H1 (cell line): ENCODE data around the gene MCC. TPM values are rescaled to one million over a fixed set of nuclear protein-coding genes. Genes with fewer than 3 reads are reported as not detected.

Source experiments
- CTCF ChIA-PET: fragments of 300-600 bp; sonication (Branson Sonifier 250); formaldehyde crosslinking; loops from one replicate; lab custom pipeline; 2021; ENCODE audit not compliant: partially characterized antibody; lab: Charles Lee
- POLR2A ChIA-PET: fragments of 300-600 bp; sonication (Branson Sonifier 250); formaldehyde crosslinking; loops from one replicate; lab custom pipeline; 2021; ENCODE audit warnings: inconsistent platforms; ENCODE audit not compliant: partially characterized antibody; lab: Charles Lee
- DNase-seq, 2 experiments: peaks; one replicate each; pipeline versions ENCODE4 v3.0.0 to v3.0.0-alpha.2; 2010 to 2022; ENCODE audit warnings: low spot score in 2 of 2, low read depth in 1 of 2, mixed read lengths in 1 of 2
- FAIRE-seq: peaks from 2 replicates; lab custom pipeline; 2011; peaks lifted over from hg19 to GRCh38; lab: Jason Lieb, UNC
- H2AFZ ChIP-seq: 2 replicates; pipeline ENCODE4 v1.8.1; 2012; ENCODE audit warnings: low read length, inconsistent platforms
- H2AK5ac ChIP-seq: 2 replicates; pipeline ENCODE4 v1.6.1; 2013; ENCODE audit warnings: low read depth, low read length
- H2BK120ac ChIP-seq: replicated peaks from 2 replicates; pipeline ENCODE3; 2013; ENCODE audit warnings: low read depth, low read length, inconsistent platforms
- H2BK12ac ChIP-seq: 2 replicates; pipeline ENCODE4 v1.6.1; 2013; ENCODE audit warnings: low read depth, low read length
- H2BK15ac ChIP-seq: 2 replicates; pipeline ENCODE4 v1.6.1; 2013; ENCODE audit warnings: low read length
- H2BK20ac ChIP-seq: 2 replicates; pipeline ENCODE4 v1.6.1; 2013; ENCODE audit warnings: low read length
- H2BK5ac ChIP-seq: 2 replicates; pipeline ENCODE4 v1.6.1; 2013; ENCODE audit warnings: low read depth, low read length
- H3K14ac ChIP-seq: 2 replicates; pipeline ENCODE4 v1.6.1; 2013; ENCODE audit warnings: inconsistent platforms; ENCODE audit not compliant: insufficient read length
- H3K18ac ChIP-seq: 2 replicates; pipeline ENCODE4 v1.6.1; 2013; ENCODE audit warnings: low read length; ENCODE audit errors: extremely low read depth
- H3K23ac ChIP-seq: 2 replicates; pipeline ENCODE4 v1.6.1; 2013; ENCODE audit warnings: inconsistent platforms; ENCODE audit not compliant: insufficient read length
- H3K23me2 ChIP-seq: 2 replicates; pipeline ENCODE4 v1.6.1; 2013; ENCODE audit warnings: low read depth, low read length
- H3K27ac ChIP-seq: 2 replicates; pipeline ENCODE4 v1.6.1; 2011; ENCODE audit warnings: low read depth, low read length, inconsistent platforms
- H3K27me3 ChIP-seq, 4 experiments: replicated peaks in 1 of 4; 1 replicate in 1 of 4; 2 replicates in 3 of 4; pipeline versions ENCODE4 v1.6.1 to v1.8.1; 2011 to 2013; ENCODE audit warnings: low read length in 3 of 4, mild to moderate bottlenecking in 3 of 4, inconsistent platforms in 2 of 4, mixed read lengths in 2 of 4, moderate library complexity in 1 of 4; ENCODE audit not compliant: control insufficient read depth in 3 of 4, insufficient read depth in 3 of 4; ENCODE audit errors: extremely low read depth in 1 of 4
- H3K36me3 ChIP-seq, 4 experiments: 2 replicates each; pipeline versions ENCODE4 v1.6.1 to v1.8.1; 2011 to 2013; ENCODE audit warnings: mild to moderate bottlenecking in 4 of 4, low read length in 3 of 4, moderate library complexity in 2 of 4, control low read depth in 1 of 4, inconsistent platforms in 1 of 4; ENCODE audit not compliant: insufficient read depth in 4 of 4, control insufficient read depth in 2 of 4
- H3K4ac ChIP-seq: replicated peaks from 2 replicates; pipeline ENCODE3; 2013; ENCODE audit warnings: low read length, low read depth, mixed read lengths, inconsistent platforms; ENCODE audit not compliant: insufficient read length
- H3K4me1 ChIP-seq, 4 experiments: replicated peaks in 1 of 4; 1 replicate in 1 of 4; 2 replicates in 3 of 4; pipeline versions ENCODE4 v1.6.1 to v1.8.1; 2011 to 2013; ENCODE audit warnings: low read length in 3 of 4, inconsistent platforms in 2 of 4, mixed read lengths in 1 of 4; ENCODE audit not compliant: insufficient read depth in 4 of 4, control insufficient read depth in 3 of 4
- H3K4me2 ChIP-seq, 2 experiments: 2 replicates each; pipeline versions ENCODE4 v1.6.1 to v1.8.1; 2011 to 2013; ENCODE audit warnings: low read depth in 2 of 2, low read length in 2 of 2, control low read depth in 1 of 2, inconsistent platforms in 1 of 2, mild to moderate bottlenecking in 1 of 2; ENCODE audit not compliant: insufficient read depth in 1 of 2
- H3K4me3 ChIP-seq, 4 experiments: fragments of 200-600, 300-600 bp in 1 of 4; sonication (generic), shearing (Covaris generic), sonication (Bioruptor Twin) in 1 of 4; 2 replicates each; pipeline versions ENCODE4 v1.5.1 to v1.8.1; 2011 to 2016; ENCODE audit warnings: low read length in 4 of 4, low read depth in 3 of 4, control low read depth in 2 of 4, inconsistent platforms in 2 of 4, mild to moderate bottlenecking in 2 of 4, mixed read lengths in 1 of 4, moderate library complexity in 1 of 4; ENCODE audit not compliant: insufficient read depth in 2 of 4; ENCODE audit errors: extremely low read depth in 1 of 4
- H3K56ac ChIP-seq: replicated peaks from 2 replicates; pipeline ENCODE3; 2013; ENCODE audit warnings: low read depth, mild to moderate bottlenecking, mixed read lengths, low read length, inconsistent platforms; ENCODE audit not compliant: insufficient read length
- H3K79me1 ChIP-seq: 2 replicates; pipeline ENCODE4 v1.6.1; 2013; ENCODE audit warnings: low read depth, low read length, control low read depth
- H3K79me2 ChIP-seq, 2 experiments: 2 replicates each; pipeline versions ENCODE4 v1.6.1 to v1.8.1; 2012 to 2013; ENCODE audit warnings: low read length in 2 of 2, mild to moderate bottlenecking in 2 of 2, inconsistent platforms in 1 of 2; ENCODE audit not compliant: insufficient read depth in 2 of 2, control insufficient read depth in 1 of 2
- H3K9ac ChIP-seq, 4 experiments: replicated peaks in 1 of 4; 1 replicate in 1 of 4; 2 replicates in 3 of 4; pipeline versions ENCODE4 v1.6.1 to v1.8.1; 2011 to 2013; ENCODE audit warnings: low read depth in 3 of 4, low read length in 3 of 4, control low read depth in 2 of 4, mild to moderate bottlenecking in 2 of 4, moderate library complexity in 2 of 4, inconsistent platforms in 1 of 4; ENCODE audit errors: extremely low read depth in 1 of 4
- H3K9me3 ChIP-seq, 2 experiments: 2 replicates each; pipeline versions ENCODE4 v1.6.1 to v1.8.1; 2012 to 2013; ENCODE audit warnings: mild to moderate bottlenecking in 2 of 2, moderate library complexity in 2 of 2, control low read depth in 1 of 2, inconsistent platforms in 1 of 2, low read depth in 1 of 2, low read length in 1 of 2, mixed read lengths in 1 of 2; ENCODE audit not compliant: insufficient read depth in 2 of 2
- H4K20me1 ChIP-seq, 2 experiments: replicated peaks in 1 of 2; 2 replicates each; pipeline versions ENCODE3 to v1.8.1; 2011 to 2013; ENCODE audit warnings: inconsistent platforms in 2 of 2, low read length in 2 of 2, mild to moderate bottlenecking in 1 of 2; ENCODE audit not compliant: insufficient read depth in 2 of 2, control insufficient read depth in 1 of 2
- H4K5ac ChIP-seq: 2 replicates; pipeline ENCODE4 v1.6.1; 2013; ENCODE audit warnings: low read length, low read depth, mixed read lengths, inconsistent platforms; ENCODE audit not compliant: insufficient read length
- H4K8ac ChIP-seq: 2 replicates; pipeline ENCODE4 v1.8.0; 2013; ENCODE audit warnings: mild to moderate bottlenecking, moderate library complexity, low read length, inconsistent platforms; ENCODE audit not compliant: insufficient read depth; ENCODE audit errors: extremely low read depth
- H4K91ac ChIP-seq: replicated peaks from 2 replicates; pipeline ENCODE3; 2013; ENCODE audit warnings: low read length, mixed read lengths, inconsistent platforms; ENCODE audit not compliant: insufficient read length
- BACH1 ChIP-seq: IDR thresholded peaks from 2 replicates; pipeline ENCODE4 v1.6.1; 2012; ENCODE audit warnings: low read length, improper control_type of control experiment
- FOSL1 ChIP-seq: IDR thresholded peaks from 2 replicates; pipeline ENCODE4 v1.6.1; 2011; ENCODE audit warnings: mild to moderate bottlenecking, low read depth, low read length, moderate library complexity; ENCODE audit not compliant: insufficient read depth
- GTF2F1 ChIP-seq: IDR thresholded peaks from 2 replicates; pipeline ENCODE4 v1.6.1; 2012; ENCODE audit warnings: low read depth, low read length, improper control_type of control experiment, borderline replicate concordance
- KDM1A ChIP-seq: fragments of 200-600, 300-600 bp; sonication (generic); IDR thresholded peaks from 2 replicates; pipeline ENCODE4 v1.7.1; 2016; ENCODE audit warnings: mild to moderate bottlenecking, low read length, borderline replicate concordance
- POLR2A ChIP-seq, 2 experiments: IDR thresholded peaks; 1 replicate in 1 of 2; 2 replicates in 1 of 2; pipeline ENCODE4 v1.6.1; 2011; ENCODE audit warnings: low read depth in 2 of 2, low read length in 2 of 2, mild to moderate bottlenecking in 2 of 2; ENCODE audit errors: control extremely low read depth in 1 of 2
- WGBS, 2 experiments: shearing (Covaris generic) in 1 of 2; methylation state at CpG; one replicate each; pipeline versions ENCODE4 v1.1.6 to v1.1.7; 2013 to 2015; ENCODE audit warnings: low lambda C conversion rate in 2 of 2, mixed read lengths in 2 of 2, inconsistent platforms in 1 of 2, low coverage in 1 of 2, missing lambda C conversion rate in 1 of 2; ENCODE audit not compliant: insufficient replicate concordance in 2 of 2, insufficient coverage in 1 of 2, insufficient read length in 1 of 2; ENCODE audit errors: extremely low coverage in 1 of 2, missing lambda C conversion rate in 1 of 2; 5-methylcytosine and 5-hydroxymethylcytosine counted together
- polyA plus RNA-seq, 7 experiments: library from polyadenylated mRNA; depleted of rRNA in 3 of 7; stranded (reverse) in 5 of 7; unstranded in 2 of 7; fragments of >200 nt in 5 of 7; fragments of 200-250 nt in 2 of 7; gene quantifications; 1 replicate in 5 of 7; 2 replicates in 1 of 7; 4 replicates in 1 of 7; pipeline versions ENCODE4 v1.2.1 to v1.2.3, GENCODE V29; 2011 to 2013; ENCODE audit warnings: missing spikeins in 2 of 7, mixed read lengths in 2 of 7
- total RNA-seq: library from RNA; stranded (reverse); fragmentation: NEBNext Ultra II Directional; extraction: Animal tissue kit (Norgen Biotek cat#: 25700); gene quantifications from 2 replicates; pipeline ENCODE4 v1.2.1, GENCODE V29; 2021

The MCC gene
- total and polyA plus RNA-seq, 2 of the 8 experiments (the other 6 are each of a cell fraction or from before 2014, with no cell fraction given) = 2.6 to 18.3 TPM

- H2BK120ac ChIP-seq = no peak overlapping the region
- H3K14ac ChIP-seq = no peak overlapping the region
- no peak overlapping the region for H3K27ac ChIP-seq
- H4K20me1 ChIP-seq = no peaks in the 10 kb centered on the region
- POLR2A ChIA-PET = interaction anchor here (1.0 kb wide), 1 partner anchor 10 kb away, joined by 3 read pairs; no protein-coding TSS in a partner anchor
- no peak overlapping the region for H3K9ac ChIP-seq
- CTCF ChIA-PET = interaction anchor here (1.2 kb wide), 1 partner anchor 24 kb away, joined by 3 read pairs; no protein-coding TSS in a partner anchor
- H3K4ac ChIP-seq = no peak overlapping the region
- H3K18ac ChIP-seq = no peak overlapping the region
- no peak overlapping the region for H4K91ac ChIP-seq
- DNase-seq (no peak), FAIRE-seq (no peak)
- no peaks in the 10 kb centered on the region for H3K36me3 ChIP-seq
- H3K9me3 ChIP-seq = no peaks in the 10 kb centered on the region
- H2BK20ac ChIP-seq = no peak overlapping the region
- H3K4me2 ChIP-seq = no peak overlapping the region
- H3K4me1 ChIP-seq = peaks cover 5 to 17% (median 10%) of the 10 kb centered on the region in 4 experiments
- no peak overlapping the region for H4K8ac ChIP-seq
- H2AFZ ChIP-seq = no peak overlapping the region
- H3K27me3 ChIP-seq = no peaks in the 10 kb centered on the region
- H3K79me1 ChIP-seq = no peaks in the 10 kb centered on the region
- peaks cover 0 to 19% of the 10 kb centered on the region in 2 experiments; a peak in 1 of 4 replicates for H3K79me2 ChIP-seq
- H3K56ac ChIP-seq = no peak overlapping the region
- no peaks in the 10 kb centered on the region for H3K23me2 ChIP-seq
- H2BK5ac ChIP-seq = no peak overlapping the region
- WGBS, 2 experiments = 83% methylated on average over 2 of the region's 2 CpGs; no CpG with 5 or more reads in 1 of the 2 experiments
- no peak overlapping the region for H3K23ac ChIP-seq
- H2BK12ac ChIP-seq = no peak overlapping the region
- H3K4me3 ChIP-seq = no peak overlapping the region
- H4K5ac ChIP-seq = no peak overlapping the region
- H2BK15ac ChIP-seq = no peak overlapping the region
- H2AK5ac ChIP-seq = no peak overlapping the region
- TF ChIP-seq GTF2F1 (no peak), POLR2A (IDR thresholded peaks at IDR 0.05; ENCODE audit: control extremely low read depth in 1 of 2, low read depth in 2 of 2, low read length in 2 of 2) (no peak), FOSL1 (no peak), KDM1A (no peak), BACH1 (no peak)
Measured at GRCh38 chr5:113225259-113225658, 263.0 kb downstream of the MCC start.
